Neural cell (in vitro differentiated cells): ENCODE data around the gene SRPX. TPM values are rescaled to one million over a fixed set of nuclear protein-coding genes. Genes with fewer than 3 reads are reported as not detected.

Source experiments
- H2AFZ ChIP-seq: fragments of 200-600, 300-800 bp; sonication (generic), shearing (Covaris generic); 2 replicates; pipeline ENCODE4 v1.6.0; 2014; ENCODE audit warnings: low read depth, mild to moderate bottlenecking, antibody characterized with exemption, low read length, moderate library complexity
- H3F3A ChIP-seq: fragments of 200-600 bp; shearing (Covaris generic); 2 replicates; pipeline ENCODE4 v1.6.1; 2016; ENCODE audit warnings: mild to moderate bottlenecking, moderate library complexity, mixed read lengths, antibody characterized with exemption, low read length; ENCODE audit not compliant: insufficient read depth, poor library complexity, severe bottlenecking
- H3K27ac ChIP-seq: fragments of 200-600, 300-800 bp; sonication (generic), shearing (Covaris generic); 2 replicates; pipeline ENCODE4 v1.5.1; 2014; ENCODE audit warnings: mild to moderate bottlenecking, low read length, moderate library complexity
- H3K27me3 ChIP-seq: fragments of 300-800, 200-600 bp; sonication (generic), shearing (Covaris generic); 2 replicates; pipeline ENCODE4 v1.6.0; 2014; ENCODE audit warnings: mild to moderate bottlenecking, low read depth, low read length, moderate library complexity; ENCODE audit not compliant: insufficient read depth
- H3K36me3 ChIP-seq: fragments of 300-800, 200-600 bp; sonication (generic), shearing (Covaris generic); 2 replicates; pipeline ENCODE4 v1.5.1; 2014; ENCODE audit warnings: mild to moderate bottlenecking, antibody characterized with exemption, low read length, moderate library complexity; ENCODE audit not compliant: insufficient read depth
- H3K4me2 ChIP-seq: fragments of 300-800, 200-600 bp; sonication (generic), shearing (Covaris generic); 2 replicates; pipeline ENCODE4 v1.6.0; 2014; ENCODE audit warnings: mild to moderate bottlenecking, low read length
- H3K4me3 ChIP-seq: fragments of 300-800, 200-600 bp; sonication (generic), shearing (Covaris generic); 2 replicates; pipeline ENCODE4 v1.5.1; 2014; ENCODE audit warnings: mild to moderate bottlenecking, low read length, moderate library complexity
- H3K79me2 ChIP-seq: fragments of 200-600 bp; shearing (Covaris generic); replicated peaks from 2 replicates; pipeline ENCODE4 v1.6.0; 2014; ENCODE audit warnings: mild to moderate bottlenecking, low read length, moderate library complexity; ENCODE audit not compliant: insufficient read depth
- H3K9ac ChIP-seq: fragments of 300-800, 200-600 bp; sonication (generic), shearing (Covaris generic); 2 replicates; pipeline ENCODE4 v1.6.1; 2016; ENCODE audit warnings: mild to moderate bottlenecking, low read length, mixed read lengths
- H3K9me2 ChIP-seq: fragments of 200-600 bp; shearing (Covaris generic); 2 replicates; pipeline ENCODE4 v1.6.1; 2016; ENCODE audit warnings: mild to moderate bottlenecking, low read length, mixed read lengths; ENCODE audit not compliant: insufficient read depth
- H3K9me3 ChIP-seq: fragments of 200-600, 300-800 bp; sonication (generic), shearing (Covaris generic); 2 replicates; pipeline ENCODE4 v1.6.1; 2016; ENCODE audit warnings: mild to moderate bottlenecking, mixed run types, low read length, moderate library complexity, mixed read lengths
- H4K20me1 ChIP-seq: fragments of 200-600 bp; shearing (Covaris generic); 2 replicates; pipeline ENCODE4 v1.6.1; 2016; ENCODE audit warnings: mild to moderate bottlenecking, mixed run types; ENCODE audit not compliant: insufficient read depth
- CTCF ChIP-seq: fragments of 450-650 bp; IDR thresholded peaks from 2 replicates; pipeline ENCODE4 v1.5.1; 2014; ENCODE audit warnings: antibody characterized with exemption, mild to moderate bottlenecking, moderate library complexity; ENCODE audit not compliant: poor library complexity, severe bottlenecking
- EP300 ChIP-seq: fragments of 450-650 bp; conservative IDR thresholded peaks from 2 replicates; pipeline ENCODE4 v1.6.1; 2014; ENCODE audit warnings: antibody characterized with exemption, mild to moderate bottlenecking, moderate library complexity; ENCODE audit not compliant: poor library complexity, severe bottlenecking
- EZH2 ChIP-seq: fragments of 200-600, 300-800 bp; shearing (Covaris generic), sonication (generic); IDR thresholded peaks from 2 replicates; pipeline ENCODE4 v1.6.1; 2014; ENCODE audit warnings: antibody characterized with exemption, low read length, borderline replicate concordance, mild to moderate bottlenecking; ENCODE audit not compliant: insufficient read depth, poor library complexity, severe bottlenecking
- MXI1 ChIP-seq: fragments of 450-650 bp; conservative IDR thresholded peaks from 2 replicates; pipeline ENCODE4 v1.6.1; 2014; ENCODE audit warnings: antibody characterized with exemption, mild to moderate bottlenecking; ENCODE audit not compliant: poor library complexity, severe bottlenecking
- POLR2AphosphoS5 ChIP-seq: IDR thresholded peaks from 2 replicates; pipeline ENCODE4 v1.6.1; 2012
- RAD21 ChIP-seq: fragments of 450-650 bp; conservative IDR thresholded peaks from 2 replicates; pipeline ENCODE4 v1.6.1; 2014; ENCODE audit warnings: antibody characterized with exemption, mild to moderate bottlenecking, moderate library complexity
- REST ChIP-seq: IDR thresholded peaks from 2 replicates; pipeline ENCODE4 v1.6.1; 2012; ENCODE audit warnings: borderline replicate concordance
- SMC3 ChIP-seq: fragments of 450-650 bp; conservative IDR thresholded peaks from 2 replicates; pipeline ENCODE4 v1.6.1; 2014; ENCODE audit warnings: antibody characterized with exemption, mild to moderate bottlenecking, moderate library complexity; ENCODE audit not compliant: poor library complexity
- TAF1 ChIP-seq: IDR thresholded peaks from 2 replicates; pipeline ENCODE4 v1.6.1; 2012; ENCODE audit warnings: low read depth
- polyA plus RNA-seq: library from polyadenylated mRNA; depleted of rRNA; stranded (reverse); fragments of >200 nt; gene quantifications from 2 replicates; pipeline ENCODE4 v1.2.3, GENCODE V29; 2014

SRPX gene
- polyA plus RNA-seq, 1 donor from 2014 or later = 0.52 TPM

- no peaks in the 10 kb centered on the region for H4K20me1 ChIP-seq
- no peaks in the 10 kb centered on the region for H3K79me2 ChIP-seq
- H2AFZ ChIP-seq = no peak overlapping the region
- no peak overlapping the region for H3K4me2 ChIP-seq
- H3F3A ChIP-seq = no peaks in the 10 kb centered on the region
- no peaks in the 10 kb centered on the region for H3K9me3 ChIP-seq
- H3K27me3 ChIP-seq = no peaks in the 10 kb centered on the region
- H3K36me3 ChIP-seq = no peaks in the 10 kb centered on the region
- no peak overlapping the region for H3K27ac ChIP-seq
- TF ChIP-seq SMC3 (no peak), RAD21 (no peak), REST (no peak), POLR2AphosphoS5 (no peak), MXI1 (no peak), EZH2 (no peak), EP300 (no peak), TAF1 (no peak), CTCF (no peak)
- H3K9ac ChIP-seq = no peak overlapping the region
- no peaks in the 10 kb centered on the region for H3K9me2 ChIP-seq
- no peak overlapping the region for H3K4me3 ChIP-seq
Measured at GRCh38 chrX:38262715-38263620, 42.3 kb upstream of the SRPX start.

- no peaks in the 10 kb centered on the region for H3K36me3 ChIP-seq
- H3K4me3 ChIP-seq = no peak overlapping the region
- no peaks in the 10 kb centered on the region for H3K79me2 ChIP-seq
- TF ChIP-seq EZH2 (no peak), MXI1 (no peak), POLR2AphosphoS5 (no peak), EP300 (no peak), CTCF (no peak)
- H3K9ac ChIP-seq = no peak overlapping the region
- H3K27me3 ChIP-seq = no peaks in the 10 kb centered on the region
- H3K9me3 ChIP-seq = no peaks in the 10 kb centered on the region
- H3F3A ChIP-seq = no peaks in the 10 kb centered on the region
- H2AFZ ChIP-seq = no peak overlapping the region
- H3K9me2 ChIP-seq = no peaks in the 10 kb centered on the region
- no peaks in the 10 kb centered on the region for H4K20me1 ChIP-seq
- H3K27ac ChIP-seq = no peak overlapping the region
- H3K4me2 ChIP-seq = no peak overlapping the region
Measured at GRCh38 chrX:38260231-38260630, 39.6 kb upstream of the SRPX start.
